ENCODE results near the gene WNK1. TPM values are rescaled to one million over a fixed set of nuclear protein-coding genes. Genes with fewer than 3 reads are reported as not detected.
A peak's percentile ranks its signal among the peaks of the same experiment; 100 is the strongest.

WNK1 gene
- total and polyA plus RNA-seq, 4 donors: 114 to 165 (median 130) TPM

DNA sequence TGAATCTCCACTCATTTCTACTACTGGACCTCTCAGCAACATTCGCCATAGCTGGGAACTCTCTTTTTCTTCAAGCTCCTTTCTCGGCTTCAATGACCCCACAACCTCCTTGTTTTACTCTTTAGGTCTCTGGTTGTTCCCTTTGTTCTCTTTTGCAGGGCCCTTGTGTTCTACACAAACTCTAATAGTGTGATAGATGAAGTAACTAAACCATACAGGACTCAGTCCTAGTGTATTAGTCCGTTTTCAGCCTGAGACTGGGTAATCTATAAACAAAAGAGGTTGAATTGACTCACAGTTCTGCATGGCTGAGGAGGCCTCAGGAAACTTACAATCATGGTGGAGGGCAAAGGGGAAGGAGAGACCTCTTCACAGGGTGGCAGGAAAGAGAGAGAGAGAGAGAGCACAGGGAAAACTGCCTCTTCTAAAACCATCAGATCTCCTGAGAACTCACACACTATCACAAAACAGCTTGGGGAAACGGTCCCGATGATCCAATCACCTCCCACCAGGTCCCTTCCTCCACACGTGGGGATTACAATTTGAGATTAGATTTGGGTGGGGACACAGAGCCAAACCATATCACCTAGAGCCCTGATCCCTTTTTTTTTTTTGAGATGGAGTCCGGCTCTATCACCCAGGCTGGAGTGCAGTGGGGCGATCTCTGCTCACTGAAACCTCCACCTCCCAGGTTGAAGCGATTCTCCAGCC is 32.0 kb upstream of the WNK1 start:
- Histone ChIP-seq H3K4me3 (ENCODE audit: low read depth, low read length) (no peak overlapping the region), H3K27me3 (ENCODE audit: control insufficient read depth, insufficient read depth, low read length) (no peaks in the 10 kb centered on the region), H3K9me3 (ENCODE audit: control insufficient read depth, insufficient read depth, low read length) (no peaks in the 10 kb centered on the region), H3K27ac (ENCODE audit: low read depth, low read length) (no peak overlapping the region), H3K36me3 (ENCODE audit: control insufficient read depth, insufficient read depth, low read length) (no peaks in the 10 kb centered on the region), H3K4me1 (ENCODE audit: control insufficient read depth, insufficient read depth, low read length) (peaks cover 6% of the 10 kb centered on the region)
- WGBS (ENCODE audit: insufficient coverage): 61% methylated on average over 2 of the region's 9 CpGs
- DNase-seq (ENCODE audit: low read depth in 4 of 6, low spot score in 6 of 6): no peak

DNA sequence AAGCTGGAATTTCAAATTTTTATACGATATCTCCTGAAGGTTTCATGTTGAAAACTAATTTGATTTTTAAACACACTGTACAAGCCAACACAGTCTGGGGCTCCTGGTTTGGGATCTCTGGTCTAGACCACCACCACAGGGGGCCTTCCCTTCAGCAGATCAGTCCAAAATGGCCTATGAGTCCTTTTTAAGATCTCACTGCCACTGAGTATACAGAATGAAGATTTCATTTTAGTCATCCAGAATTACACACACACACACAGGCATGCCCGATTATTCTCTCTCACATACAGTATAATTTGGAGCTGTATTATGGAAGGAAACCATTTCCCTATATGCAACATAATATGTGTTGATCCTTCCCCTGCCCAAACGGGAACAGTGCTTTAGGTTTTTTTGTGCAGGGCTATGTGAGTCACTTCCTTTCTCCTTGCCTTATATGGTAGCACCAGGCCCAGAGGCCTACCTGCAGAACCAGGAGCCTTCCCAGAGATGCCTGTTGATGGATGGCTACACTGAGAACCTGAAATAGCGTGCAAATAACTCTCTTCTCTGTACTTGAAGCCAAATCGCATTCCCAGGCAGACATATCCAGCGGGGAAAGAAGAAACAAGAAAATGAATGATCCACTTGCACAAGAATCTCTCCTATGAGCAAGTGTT is 28.1 kb upstream of the WNK1 start:
- Histone ChIP-seq H3K36me3 (ENCODE audit: control insufficient read depth, insufficient read depth, low read length) (no peaks in the 10 kb centered on the region), H3K27me3 (ENCODE audit: control insufficient read depth, insufficient read depth, low read length) (no peaks in the 10 kb centered on the region), H3K27ac (ENCODE audit: low read depth, low read length) (no peak overlapping the region), H3K4me3 (ENCODE audit: low read depth, low read length) (no peak overlapping the region), H3K9me3 (ENCODE audit: control insufficient read depth, insufficient read depth, low read length) (no peaks in the 10 kb centered on the region), H3K4me1 (ENCODE audit: control insufficient read depth, insufficient read depth, low read length) (peaks cover under 1% of the 10 kb centered on the region)
- DNase-seq (ENCODE audit: low read depth in 4 of 6, low spot score in 6 of 6): peak in 1 of 6 donors; percentile 28
- 52% methylated on average over 2 of the region's 6 CpGs for WGBS (ENCODE audit: insufficient coverage)

DNA sequence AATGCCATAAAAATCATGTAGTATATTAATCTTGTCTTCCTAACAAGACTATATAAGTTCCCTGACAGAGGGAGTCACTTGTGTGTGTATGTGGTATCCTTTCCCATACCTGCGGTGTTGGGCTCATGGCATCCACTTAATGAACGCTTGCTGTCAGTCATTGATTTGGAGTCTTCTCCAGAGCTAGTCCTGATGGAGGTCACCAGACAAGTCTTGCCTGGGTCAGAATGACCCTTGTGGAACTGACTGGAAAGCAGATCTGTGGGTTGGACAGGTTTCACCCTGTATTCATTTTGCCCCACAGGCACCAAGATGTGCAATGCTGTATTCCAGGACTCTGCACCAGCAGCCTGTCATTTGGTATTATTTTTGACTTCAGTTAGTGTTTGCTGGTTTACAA is 27.3 kb upstream of the WNK1 start:
- Histone ChIP-seq H3K27me3 (ENCODE audit: control insufficient read depth, insufficient read depth, low read length) (no peaks in the 10 kb centered on the region), H3K4me1 (ENCODE audit: control insufficient read depth, insufficient read depth, low read length) (no peaks in the 10 kb centered on the region), H3K36me3 (ENCODE audit: control insufficient read depth, insufficient read depth, low read length) (no peaks in the 10 kb centered on the region), H3K4me3 (ENCODE audit: low read depth, low read length) (no peak overlapping the region), H3K9me3 (ENCODE audit: control insufficient read depth, insufficient read depth, low read length) (no peaks in the 10 kb centered on the region), H3K27ac (ENCODE audit: low read depth, low read length) (no peak overlapping the region)
- WGBS (ENCODE audit: insufficient coverage): no CpG with 5 or more reads among the region's 2 CpGs
- no peak for DNase-seq (ENCODE audit: low read depth in 4 of 6, low spot score in 6 of 6)

DNA sequence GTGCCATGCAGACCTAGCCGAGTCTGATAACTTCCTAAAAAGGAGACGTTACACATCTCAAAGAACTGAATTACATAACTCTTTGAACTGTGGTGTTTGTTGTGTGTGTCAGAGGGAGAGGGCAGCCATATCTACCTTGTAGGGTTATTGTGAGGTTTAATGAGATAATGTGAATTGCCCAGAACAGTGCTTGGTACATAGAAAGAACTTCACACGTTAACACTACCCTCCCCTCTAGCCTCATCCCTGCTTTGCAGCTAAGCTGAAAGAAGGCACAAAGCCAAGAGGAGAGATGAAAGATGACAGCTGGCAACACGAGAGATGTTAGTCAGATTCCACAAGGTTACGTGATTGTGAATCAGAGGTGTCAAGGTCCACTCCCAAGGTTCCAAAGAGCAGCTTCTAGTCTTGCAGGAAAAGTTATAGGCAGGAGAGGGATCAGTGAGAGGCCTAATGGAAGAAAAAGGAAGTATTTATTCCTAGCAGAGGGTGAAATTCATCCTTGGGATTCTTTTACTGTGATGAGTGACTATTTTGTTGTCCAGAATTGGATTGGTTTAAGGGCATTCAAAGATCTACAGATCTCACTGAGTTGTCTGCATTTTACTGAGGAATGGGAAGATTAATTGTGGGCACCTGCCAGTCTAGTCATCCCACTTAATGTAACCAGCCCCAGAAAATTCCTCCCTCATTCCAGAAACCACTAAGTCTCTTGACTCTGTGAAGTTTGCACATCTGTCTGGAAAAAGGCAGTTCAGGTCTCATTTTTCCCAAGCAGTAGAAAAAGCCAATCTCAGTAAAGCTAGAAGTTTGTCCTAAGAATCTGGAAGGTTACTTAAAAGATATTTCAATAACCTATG is 25.9 kb upstream of the WNK1 start:
- H3K27ac ChIP-seq (ENCODE audit: low read depth, low read length): no peak overlapping the region
- H3K36me3 ChIP-seq (ENCODE audit: control insufficient read depth, insufficient read depth, low read length): no peaks in the 10 kb centered on the region
- no peak for DNase-seq (ENCODE audit: low read depth in 4 of 6, low spot score in 6 of 6)
- H3K4me3 ChIP-seq (ENCODE audit: low read depth, low read length): no peak overlapping the region
- H3K9me3 ChIP-seq (ENCODE audit: control insufficient read depth, insufficient read depth, low read length): no peaks in the 10 kb centered on the region
- no peaks in the 10 kb centered on the region for H3K4me1 ChIP-seq (ENCODE audit: control insufficient read depth, insufficient read depth, low read length)
- H3K27me3 ChIP-seq (ENCODE audit: control insufficient read depth, insufficient read depth, low read length): no peaks in the 10 kb centered on the region
- 86% methylated on average over 2 of the region's 5 CpGs for WGBS (ENCODE audit: insufficient coverage)

DNA sequence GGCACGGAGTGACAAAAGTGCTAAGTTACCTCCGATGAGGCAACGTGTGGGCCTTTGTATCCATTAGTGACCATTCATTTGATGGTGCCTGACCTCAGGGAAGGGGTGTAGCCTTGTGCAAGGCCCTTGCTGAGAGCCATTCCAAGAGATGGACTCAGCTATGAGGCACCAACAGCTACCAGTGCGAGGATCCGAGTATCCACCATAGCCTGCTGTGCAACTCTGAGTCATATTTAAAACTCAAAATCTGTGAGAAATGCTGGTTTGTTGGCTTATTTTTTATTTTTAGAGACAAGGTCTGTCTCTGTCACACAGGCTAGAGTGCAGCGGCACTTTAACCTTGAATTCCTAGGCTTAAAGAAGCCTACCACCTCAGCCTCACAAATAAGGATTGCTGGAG is 25.1 kb upstream of the WNK1 start:
- no peaks in the 10 kb centered on the region for H3K9me3 ChIP-seq (ENCODE audit: control insufficient read depth, insufficient read depth, low read length)
- no peaks in the 10 kb centered on the region for H3K36me3 ChIP-seq (ENCODE audit: control insufficient read depth, insufficient read depth, low read length)
- H3K4me1 ChIP-seq (ENCODE audit: control insufficient read depth, insufficient read depth, low read length): no peaks in the 10 kb centered on the region
- DNase-seq (ENCODE audit: low read depth in 4 of 6, low spot score in 6 of 6): no peak
- H3K27me3 ChIP-seq (ENCODE audit: control insufficient read depth, insufficient read depth, low read length): no peaks in the 10 kb centered on the region
- WGBS (ENCODE audit: insufficient coverage): 84% methylated on average over 5 of the region's 6 CpGs
- no peak overlapping the region for H3K4me3 ChIP-seq (ENCODE audit: low read depth, low read length)
- no peak overlapping the region for H3K27ac ChIP-seq (ENCODE audit: low read depth, low read length)

DNA sequence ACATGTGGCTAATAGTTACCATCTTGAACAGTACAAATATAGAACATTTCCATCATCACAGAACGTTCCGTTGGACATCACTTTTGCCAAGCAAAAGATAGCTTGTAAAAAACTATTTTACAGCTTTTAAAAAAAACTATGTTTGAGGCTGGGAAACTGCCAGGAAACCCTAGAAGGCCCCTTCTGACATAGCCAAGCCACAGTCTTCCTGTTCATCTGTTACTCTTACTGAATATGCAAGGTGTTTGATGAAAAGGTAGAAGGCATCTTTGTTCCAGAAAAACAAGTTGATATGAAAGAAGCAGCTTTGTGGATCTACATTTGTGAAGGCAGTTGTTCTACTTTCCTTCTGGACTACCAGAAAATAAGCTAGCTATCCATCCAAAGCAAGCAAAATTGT is 23.6 kb upstream of the WNK1 start:
- H3K4me3 ChIP-seq (ENCODE audit: low read depth, low read length): no peak overlapping the region
- WGBS (ENCODE audit: insufficient coverage): no CpG with 5 or more reads among the region's 2 CpGs
- no peaks in the 10 kb centered on the region for H3K27me3 ChIP-seq (ENCODE audit: control insufficient read depth, insufficient read depth, low read length)
- no peaks in the 10 kb centered on the region for H3K36me3 ChIP-seq (ENCODE audit: control insufficient read depth, insufficient read depth, low read length)
- H3K9me3 ChIP-seq (ENCODE audit: control insufficient read depth, insufficient read depth, low read length): no peaks in the 10 kb centered on the region
- H3K4me1 ChIP-seq (ENCODE audit: control insufficient read depth, insufficient read depth, low read length): no peaks in the 10 kb centered on the region
- no peak overlapping the region for H3K27ac ChIP-seq (ENCODE audit: low read depth, low read length)
- no peak for DNase-seq (ENCODE audit: low read depth in 4 of 6, low spot score in 6 of 6)

DNA sequence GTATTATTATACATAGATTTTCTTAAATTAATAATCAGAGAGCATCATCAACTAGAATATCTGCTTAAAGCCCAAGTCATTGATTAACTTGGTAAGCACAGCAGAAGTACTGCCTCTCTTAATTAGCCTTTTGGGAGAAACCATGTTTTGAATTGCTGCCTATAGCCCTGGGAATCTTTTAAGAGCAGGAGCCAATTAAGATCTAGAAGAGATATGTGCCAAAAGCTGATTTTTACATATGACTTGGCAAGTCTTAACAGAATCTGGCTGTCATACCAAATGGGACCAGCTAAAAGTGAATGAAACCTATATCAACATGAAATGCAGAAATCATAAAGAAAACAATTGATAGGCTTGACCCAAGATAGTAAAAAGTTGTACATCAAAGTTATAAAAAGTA is 23.2 kb upstream of the WNK1 start:
- Histone ChIP-seq H3K27ac (ENCODE audit: low read depth, low read length) (no peak overlapping the region), H3K9me3 (ENCODE audit: control insufficient read depth, insufficient read depth, low read length) (no peaks in the 10 kb centered on the region)

DNA sequence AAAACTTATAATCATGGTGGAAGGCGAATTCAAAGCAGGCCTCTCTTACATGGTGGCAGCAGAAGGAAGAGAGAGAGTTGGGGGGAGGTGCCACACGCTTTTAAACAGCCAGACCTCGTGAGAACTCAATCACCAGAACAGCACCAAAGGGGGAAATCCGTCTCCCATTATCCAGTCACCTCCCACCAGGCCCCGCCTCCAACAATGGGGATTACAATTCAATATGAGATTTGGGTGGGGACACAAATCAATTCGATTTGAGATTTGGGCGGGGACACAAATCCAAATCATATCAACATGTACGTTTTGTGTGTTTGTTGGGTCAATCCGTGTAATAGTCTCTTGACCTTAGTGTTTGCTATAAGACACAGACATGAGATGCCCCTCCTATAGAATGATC is 21.8 kb upstream of the WNK1 start:
- H3K4me3 ChIP-seq (ENCODE audit: low read depth, low read length): no peak overlapping the region
- 83% methylated on average over 1 of the region's 9 CpGs for WGBS (ENCODE audit: insufficient coverage)
- H3K27me3 ChIP-seq (ENCODE audit: control insufficient read depth, insufficient read depth, low read length): no peaks in the 10 kb centered on the region
- DNase-seq (ENCODE audit: low read depth in 4 of 6, low spot score in 6 of 6): no peak
- no peaks in the 10 kb centered on the region for H3K9me3 ChIP-seq (ENCODE audit: control insufficient read depth, insufficient read depth, low read length)
- H3K36me3 ChIP-seq (ENCODE audit: control insufficient read depth, insufficient read depth, low read length): no peaks in the 10 kb centered on the region
- H3K27ac ChIP-seq (ENCODE audit: low read depth, low read length): no peak overlapping the region
- H3K4me1 ChIP-seq (ENCODE audit: control insufficient read depth, insufficient read depth, low read length): no peaks in the 10 kb centered on the region

More for the DNA sequence above, 23.2 kb upstream of the WNK1 start:
- Histone ChIP-seq H3K4me1 (ENCODE audit: control insufficient read depth, insufficient read depth, low read length) (no peaks in the 10 kb centered on the region), H3K36me3 (ENCODE audit: control insufficient read depth, insufficient read depth, low read length) (no peaks in the 10 kb centered on the region), H3K4me3 (ENCODE audit: low read depth, low read length) (no peak overlapping the region), H3K27me3 (ENCODE audit: control insufficient read depth, insufficient read depth, low read length) (no peaks in the 10 kb centered on the region)
- DNase-seq (ENCODE audit: low read depth in 4 of 6, low spot score in 6 of 6): peak in 2 of 6 donors; percentile 37 to 72

DNA sequence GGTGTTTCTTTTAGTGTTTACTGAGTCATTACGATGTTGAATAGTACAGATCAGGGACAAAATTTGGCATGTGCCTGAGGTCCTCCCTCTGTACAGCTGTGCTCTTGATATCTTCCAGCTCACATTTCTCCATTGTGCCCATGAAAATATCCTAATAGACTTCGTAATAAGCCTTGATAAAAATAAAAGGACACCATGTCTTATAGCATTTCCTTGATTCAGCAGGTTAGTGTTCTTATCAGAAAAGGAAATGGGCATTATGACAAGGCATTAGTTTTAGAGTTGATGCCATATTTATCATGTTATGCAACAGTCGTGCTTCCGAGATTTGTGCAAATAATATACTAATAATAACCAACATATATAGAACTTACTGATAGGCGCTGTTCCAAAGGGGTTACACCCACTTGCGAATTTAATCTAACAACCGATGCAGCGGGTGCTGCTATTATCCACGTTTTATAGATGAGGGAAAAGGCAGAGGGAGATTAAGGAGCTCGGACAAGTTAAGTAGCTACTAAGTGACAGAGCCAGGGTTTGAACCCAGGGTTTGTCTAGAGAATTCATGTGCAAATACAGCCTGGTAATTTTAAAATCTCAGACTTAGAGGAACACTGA is 15.1 kb upstream of the WNK1 start:
- Histone ChIP-seq H3K27me3 (ENCODE audit: control insufficient read depth, insufficient read depth, low read length) (no peaks in the 10 kb centered on the region), H3K9me3 (ENCODE audit: control insufficient read depth, insufficient read depth, low read length) (no peaks in the 10 kb centered on the region), H3K36me3 (ENCODE audit: control insufficient read depth, insufficient read depth, low read length) (no peaks in the 10 kb centered on the region), H3K4me3 (ENCODE audit: low read depth, low read length) (no peak overlapping the region), H3K4me1 (ENCODE audit: control insufficient read depth, insufficient read depth, low read length) (no peaks in the 10 kb centered on the region), H3K27ac (ENCODE audit: low read depth, low read length) (no peak overlapping the region)
- 84% methylated on average over 6 of the region's 10 CpGs for WGBS (ENCODE audit: insufficient coverage)
- DNase-seq (ENCODE audit: low read depth in 4 of 6, low spot score in 6 of 6): no peak
